ENCODE measurements around the gene NECAP2.
"Not testable (repeated sequence)": the region's sequence is repeated elsewhere in the genome, so short reads cannot be mapped to it uniquely, and the experiment has no call there.

NECAP2 gene

GRCh38 chr1:16430606-16431005 is 9.9 kb upstream of the NECAP2 start:
- no peak for DNase-seq (ENCODE audit: low read depth)

- no peak for DNase-seq (ENCODE audit: low read depth)
These were observed 7.5 kb upstream of the NECAP2 start for GRCh38 chr1:16433030-16433429.

DNA sequence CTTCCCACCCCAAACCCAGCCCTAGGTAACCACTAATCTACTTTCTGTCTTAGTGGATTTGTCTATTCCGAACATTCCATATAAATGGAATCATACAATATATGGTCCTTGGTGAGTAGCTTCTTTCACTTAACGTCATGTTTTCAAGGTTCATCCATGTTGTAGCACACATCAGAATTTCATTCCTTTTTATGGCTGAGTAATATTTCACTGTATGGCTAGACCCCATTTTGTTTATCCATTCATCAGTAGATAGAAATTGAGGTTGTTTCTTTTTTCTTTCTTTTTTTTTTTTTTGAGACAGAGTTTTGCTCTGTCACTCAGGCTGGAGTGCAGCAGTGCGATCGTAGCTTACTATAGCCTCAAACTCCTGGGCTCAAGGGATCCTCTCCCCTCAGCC is 6.5 kb upstream of the NECAP2 start:
- DNase-seq (ENCODE audit: low read depth): no peak

DNA sequence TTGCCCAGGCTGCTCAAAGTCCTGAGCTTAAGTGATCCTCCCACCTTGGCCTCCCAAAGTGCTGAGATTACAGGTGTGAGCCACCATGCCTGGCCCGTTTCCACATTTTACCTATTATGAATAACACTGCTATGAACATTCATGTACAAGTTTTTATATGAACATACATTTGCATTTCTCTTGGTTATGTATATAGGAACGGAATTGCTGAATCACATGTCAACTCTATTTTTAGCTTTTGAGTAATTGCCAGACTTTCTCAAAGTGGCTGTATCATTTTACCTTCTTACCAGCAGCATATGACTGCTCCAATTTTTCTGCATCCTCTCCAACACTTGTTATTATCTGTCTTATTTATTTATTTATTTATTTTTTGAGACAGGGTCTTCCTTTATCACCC is 6.0 kb upstream of the NECAP2 start:
- no peak for DNase-seq (ENCODE audit: low read depth)

DNA sequence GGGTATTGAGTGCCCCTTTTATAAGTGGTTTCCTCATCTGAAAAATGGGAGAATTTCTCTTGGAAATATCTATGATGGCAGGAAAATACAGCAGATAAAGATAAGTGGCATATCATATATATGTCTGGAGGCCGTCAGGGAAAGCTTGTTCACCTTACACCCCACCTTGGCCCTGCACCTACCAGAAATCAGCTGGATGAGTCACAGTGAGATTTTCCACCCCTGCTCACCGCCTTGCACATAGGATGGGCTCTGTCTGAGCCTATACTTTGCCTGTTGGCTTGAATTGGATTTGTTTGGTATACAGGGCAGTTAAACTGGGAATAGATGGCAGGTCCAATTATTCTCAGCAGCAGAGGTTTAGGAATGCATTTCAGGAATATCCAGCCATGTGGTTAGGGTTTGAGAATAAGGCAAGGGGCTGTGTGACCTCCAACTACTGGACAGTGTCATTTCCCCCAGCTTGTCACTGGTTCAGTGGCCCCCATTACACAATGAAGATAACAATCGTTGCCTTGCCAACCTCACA is 3.5 kb upstream of the NECAP2 start, which contains the start of gene SPATA21:
TSS of gene SPATA21 (minus strand) at position 479 of the 529 bp plus-strand sequence. CDS start 6,053 bp downstream, outside the sequence.
- DNase-seq (ENCODE audit: low read depth): no peak

DNA sequence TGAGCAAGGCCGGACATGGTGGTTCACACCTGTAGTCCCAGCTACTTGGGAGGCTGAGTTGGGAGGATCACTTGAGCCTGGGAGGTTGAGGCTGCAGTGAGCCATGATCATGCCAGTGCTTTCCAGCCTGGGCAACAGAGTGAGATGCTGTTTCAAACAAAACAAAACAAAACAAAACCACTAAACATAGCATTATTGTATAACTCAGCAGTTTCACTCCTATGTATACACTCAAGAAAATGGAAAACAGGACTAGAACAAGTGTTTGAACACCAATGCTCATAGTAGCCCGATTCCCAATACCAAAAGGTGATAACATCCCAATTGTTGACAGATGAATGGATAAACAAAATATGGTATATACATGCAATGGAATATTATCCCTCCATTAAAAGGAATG is 2.0 kb upstream of the NECAP2 start:
- no peak for DNase-seq (ENCODE audit: low read depth)

GRCh38 chr1:16438924-16439323 is 1.6 kb upstream of the NECAP2 start:
- no peak for DNase-seq (ENCODE audit: low read depth)

- DNase-seq (ENCODE audit: low read depth): no peak
These were observed 424 bp upstream of the NECAP2 start for GRCh38 chr1:16440131-16440469.

DNA sequence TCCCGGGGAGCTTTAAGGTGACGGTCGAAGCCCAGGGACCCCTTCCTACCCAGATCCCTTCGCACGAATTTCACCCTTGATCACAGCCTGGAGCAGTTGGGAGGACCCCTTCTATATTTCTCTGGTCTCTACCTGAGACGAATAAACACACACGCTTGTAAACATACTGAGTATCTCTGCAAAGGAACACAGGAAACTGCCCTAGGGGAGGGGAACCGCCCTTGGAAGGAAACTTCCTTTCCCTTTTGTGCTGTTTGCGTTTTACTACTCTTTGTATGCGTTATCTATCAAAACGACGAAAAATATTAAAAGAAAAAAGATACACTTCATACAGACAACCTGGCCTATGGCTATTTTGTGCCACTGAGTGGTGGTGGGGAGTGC is 750 bp downstream of the NECAP2 start:
- DNase-seq (ENCODE audit: low read depth): no peak

- no peak for DNase-seq (ENCODE audit: low read depth)
These were observed 1.7 kb downstream of the NECAP2 start for GRCh38 chr1:16442265-16442664.

DNA sequence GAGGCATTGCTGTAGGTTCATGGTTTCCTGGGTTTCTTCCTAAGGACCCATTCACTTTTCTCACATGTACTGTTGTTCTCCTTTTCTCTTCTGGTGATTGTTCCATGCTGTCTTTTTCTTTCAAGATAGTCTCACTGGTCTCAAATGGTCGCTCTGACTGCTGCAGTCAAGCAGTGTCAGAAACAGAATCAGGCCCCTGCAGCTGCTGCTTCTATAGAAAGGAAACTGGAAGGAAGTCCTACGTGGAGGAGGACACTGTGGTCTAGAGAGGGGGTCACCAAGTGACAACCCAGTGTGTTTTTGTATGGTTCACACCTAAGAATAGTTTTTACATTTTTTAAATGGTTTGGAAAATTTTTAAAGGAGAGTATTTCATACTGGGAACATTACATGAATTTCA is 2.4 kb downstream of the NECAP2 start:
- no peak for DNase-seq (ENCODE audit: low read depth)

DNA sequence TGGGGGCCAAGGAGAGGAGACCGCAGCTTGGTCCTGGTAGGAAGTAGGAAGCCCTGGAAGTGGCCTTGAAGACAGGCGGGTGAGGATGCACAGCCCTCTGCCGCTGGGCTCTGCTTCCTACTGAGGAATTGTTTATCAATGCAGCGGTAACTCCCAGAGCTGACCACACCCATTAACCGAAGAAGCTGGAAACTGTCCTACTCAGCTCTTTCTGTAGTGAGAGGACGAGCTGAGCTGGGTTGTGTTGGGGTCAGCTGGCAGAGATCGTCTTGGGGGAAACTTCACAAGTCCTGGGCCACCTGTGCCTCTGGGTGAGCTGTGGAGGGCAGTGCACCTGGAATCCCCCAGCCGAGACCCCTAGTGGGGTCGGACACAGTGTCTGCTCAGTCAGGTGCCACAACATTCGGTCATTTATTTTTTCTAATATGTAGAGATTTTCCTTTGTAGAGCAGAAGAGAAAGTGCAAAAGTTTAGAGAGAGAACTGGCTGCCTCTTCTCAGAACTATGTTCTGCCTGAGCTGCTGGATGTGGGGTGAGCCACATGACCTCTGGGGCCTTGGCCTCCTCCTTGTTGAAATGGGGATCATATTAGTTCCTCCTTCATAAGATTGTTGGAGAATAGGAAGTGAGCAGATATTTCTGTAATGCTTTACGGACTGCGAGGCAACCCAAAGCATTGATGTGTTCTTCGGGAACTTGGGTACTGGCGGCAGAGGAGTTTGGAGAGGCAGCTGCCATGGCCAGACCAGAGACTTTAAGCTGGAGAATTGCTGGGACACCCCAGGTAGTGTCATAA is 3.6 kb downstream of the NECAP2 start:
- no peak for DNase-seq (ENCODE audit: low read depth)

GRCh38 chr1:16445052-16445451 is 4.5 kb downstream of the NECAP2 start:
- no peak for DNase-seq (ENCODE audit: low read depth)

DNA sequence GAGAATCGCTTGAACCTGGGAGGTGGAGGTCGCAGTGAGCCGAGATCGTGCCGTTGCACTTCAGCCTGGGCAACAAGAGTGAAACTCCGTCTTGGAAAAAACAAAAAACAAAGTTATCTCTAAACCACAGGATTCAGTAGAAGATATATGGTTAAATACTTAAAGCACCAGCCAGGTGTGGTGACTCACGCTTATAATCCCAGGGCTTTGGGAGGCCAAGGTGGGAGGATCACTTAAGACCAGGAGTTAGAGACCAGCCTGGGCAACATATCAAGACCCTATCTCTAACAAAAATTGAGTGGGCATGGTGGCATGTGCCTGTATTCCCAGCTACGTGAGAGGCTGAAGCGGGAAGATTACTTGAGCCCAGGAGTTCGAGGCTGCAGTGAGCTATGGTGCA is 5.6 kb downstream of the NECAP2 start:
- DNase-seq (ENCODE audit: low read depth): no peak

DNA sequence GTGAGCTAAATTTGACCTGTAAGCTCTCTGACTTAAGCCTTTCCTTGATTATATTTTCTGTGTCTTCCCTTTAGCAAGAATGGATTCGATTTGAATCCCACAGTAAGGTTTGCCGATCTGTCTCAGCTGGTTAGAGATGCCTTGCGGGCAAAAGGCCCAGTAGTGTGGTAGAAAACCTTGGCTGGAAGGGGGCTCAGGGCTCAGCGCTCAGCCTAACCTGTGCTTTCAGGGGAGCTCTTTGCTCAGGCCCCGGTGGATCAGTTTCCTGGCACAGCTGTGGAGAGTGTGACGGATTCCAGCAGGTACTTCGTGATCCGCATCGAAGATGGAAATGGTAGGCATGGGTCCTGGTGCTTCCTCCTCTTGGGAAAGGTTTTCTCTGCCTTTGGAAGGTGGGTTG is 7.1 kb downstream of the NECAP2 start:
- DNase-seq (ENCODE audit: low read depth): no peak

DNA sequence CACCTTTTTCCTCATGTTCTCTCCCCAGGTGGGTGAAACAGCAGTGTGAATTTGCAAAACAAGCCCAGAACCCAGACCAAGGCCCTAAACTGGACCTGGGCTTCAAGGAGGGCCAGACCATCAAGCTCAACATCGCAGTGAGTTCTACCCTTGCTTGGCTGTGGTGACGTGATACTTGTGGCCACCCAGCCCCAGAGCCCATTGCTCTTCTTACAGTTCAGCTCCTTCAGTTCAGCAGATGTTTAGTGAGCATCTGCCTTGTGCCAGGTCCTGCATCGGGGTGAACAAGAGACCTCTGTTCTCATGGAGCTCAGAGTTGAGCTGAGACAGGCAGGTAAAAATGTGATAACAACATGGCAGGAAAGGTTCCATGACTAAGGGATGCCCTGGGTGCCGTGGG is 8.5 kb downstream of the NECAP2 start:
- DNase-seq (ENCODE audit: low read depth): no peak

GRCh38 chr1:16449666-16450065 is 9.1 kb downstream of the NECAP2 start:
- no peak for DNase-seq (ENCODE audit: low read depth)

- no peak for DNase-seq (ENCODE audit: low read depth)
These were observed 10.4 kb downstream of the NECAP2 start for GRCh38 chr1:16450863-16451481.

DNA sequence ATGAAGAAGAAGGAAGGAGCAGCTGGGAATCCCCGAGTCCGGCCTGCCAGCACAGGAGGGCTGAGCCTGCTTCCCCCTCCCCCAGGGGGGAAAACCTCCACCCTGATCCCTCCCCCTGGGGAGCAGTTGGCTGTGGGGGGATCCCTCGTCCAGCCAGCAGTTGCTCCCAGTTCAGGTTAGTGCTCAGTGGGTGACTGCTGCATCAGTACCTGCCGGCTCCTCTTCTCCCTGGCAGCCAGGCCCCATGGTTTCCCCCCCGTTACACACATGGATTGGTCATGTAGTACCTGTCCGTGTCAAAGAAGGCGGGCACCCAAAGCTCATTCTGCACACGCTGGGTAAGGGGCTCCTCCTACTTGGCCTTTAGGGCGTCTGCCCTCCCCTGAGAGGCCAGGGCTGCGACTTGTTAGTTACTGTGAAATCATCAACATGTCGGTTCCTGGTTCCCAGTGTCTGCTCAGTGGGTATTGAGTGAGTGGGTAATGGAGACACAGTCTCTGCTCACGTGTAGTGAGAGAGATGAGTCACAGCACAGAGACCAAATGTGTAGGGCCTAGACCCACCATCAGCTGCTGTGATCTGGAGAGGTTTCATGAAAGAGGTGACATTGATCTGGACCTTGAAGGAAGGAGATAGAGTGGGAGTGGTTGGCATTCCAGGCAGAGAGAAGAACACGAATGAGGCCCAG is 11.5 kb downstream of the NECAP2 start:
- DNase-seq (ENCODE audit: low read depth): no peak

- DNase-seq (ENCODE audit: low read depth): not testable (repeated sequence)
These were observed 14.4 kb downstream of the NECAP2 start for GRCh38 chr1:16454909-16455308.

DNA sequence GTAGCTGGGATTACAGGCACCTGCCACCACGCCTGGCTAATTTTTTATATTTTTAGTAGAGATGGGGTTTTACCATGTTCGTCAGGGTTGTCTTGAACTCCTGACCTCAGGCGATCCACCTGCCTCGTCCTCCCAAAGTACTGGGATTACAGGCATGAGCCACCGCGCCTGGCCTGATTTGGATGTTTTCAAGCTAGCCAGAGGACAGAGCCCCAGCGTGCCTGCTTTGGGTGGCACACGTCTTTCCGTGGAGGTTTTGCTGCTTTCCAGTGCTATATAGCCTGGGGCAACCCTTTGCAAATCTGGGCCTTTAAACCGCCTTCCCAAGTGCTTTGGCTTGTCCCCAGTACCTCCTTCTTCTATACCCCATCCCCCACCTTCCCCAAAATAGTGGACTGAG is 15.6 kb downstream of the NECAP2 start:
- DNase-seq (ENCODE audit: low read depth): not testable (repeated sequence)

GRCh38 chr1:16458831-16459230 is 18.3 kb downstream of the NECAP2 start:
- DNase-seq (ENCODE audit: low read depth): no peak

DNA sequence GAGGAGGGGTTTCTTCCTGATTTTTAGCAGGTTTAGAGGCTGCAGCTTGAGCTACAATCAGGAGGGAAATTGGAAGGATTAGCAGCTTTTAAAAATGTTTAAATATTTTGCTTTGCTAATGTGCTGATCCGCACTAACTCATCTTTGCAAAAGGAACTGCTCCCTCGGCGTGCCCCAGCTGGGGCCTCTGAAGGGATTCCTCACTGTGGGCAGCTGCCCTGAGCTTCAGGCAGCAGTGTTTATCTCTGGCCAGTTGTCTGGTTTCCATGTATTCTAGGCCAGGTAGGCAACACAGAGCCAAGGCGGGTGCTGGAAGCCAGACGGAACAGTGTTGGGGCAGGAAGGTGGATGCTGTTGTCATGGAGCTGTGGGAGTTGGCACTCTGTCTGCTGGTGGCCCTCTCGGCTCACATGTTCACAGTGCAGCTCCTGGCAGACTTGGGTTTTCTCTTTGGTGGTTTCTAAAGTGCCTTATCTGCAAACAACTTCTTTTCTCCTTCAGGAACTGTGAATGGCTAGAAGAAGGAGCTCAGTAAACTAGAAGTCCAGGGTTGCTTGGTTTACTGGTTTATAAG is 18.9 kb downstream of the NECAP2 start:
- DNase-seq (ENCODE audit: low read depth): no peak
